ENCODE measurements around the gene DPCD.

Gene DPCD

DNA sequence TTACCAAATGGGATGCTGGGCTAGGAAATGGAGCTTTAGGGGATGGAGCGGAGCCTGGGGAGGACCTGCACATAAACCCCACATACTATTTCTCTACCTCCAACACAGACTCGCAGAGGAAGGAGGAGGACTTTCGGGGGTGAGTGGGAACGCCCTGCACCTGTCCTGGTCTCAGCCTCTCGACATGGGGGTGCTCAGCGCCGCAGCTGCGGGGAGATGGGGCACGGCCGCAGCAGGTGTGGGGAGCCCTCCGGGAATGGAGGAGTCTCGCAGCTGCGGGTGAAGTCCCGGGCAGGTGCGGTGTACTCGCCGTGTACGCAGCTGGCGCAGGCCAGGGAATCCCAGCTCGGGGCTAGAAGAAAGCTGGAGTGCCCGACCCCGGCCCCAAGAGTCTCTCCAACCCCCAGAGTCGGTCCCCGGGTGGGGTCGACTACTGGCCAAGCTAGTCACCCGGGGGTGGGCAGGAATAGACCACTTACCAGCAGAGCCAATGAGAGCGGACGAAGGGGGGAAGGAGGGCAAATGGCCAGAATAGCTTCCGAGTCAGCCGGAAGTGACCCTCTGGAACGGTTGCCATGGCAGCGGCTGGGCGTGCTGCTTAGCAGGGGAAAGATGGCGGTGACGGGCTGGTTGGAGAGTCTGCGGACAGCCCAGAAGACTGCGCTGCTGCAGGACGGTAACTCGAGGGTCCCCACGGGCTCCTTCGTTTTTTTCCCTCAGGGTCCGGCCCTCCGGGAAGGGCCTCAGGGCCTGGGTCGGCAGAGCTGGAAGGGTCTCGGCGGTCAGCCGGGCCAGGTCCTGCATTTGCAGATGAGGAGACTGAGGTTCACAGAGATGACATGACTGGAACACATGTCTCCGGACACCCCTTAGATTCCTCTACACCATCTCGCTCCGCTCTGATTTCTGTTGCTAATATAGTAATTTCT is at the start of gene DPCD, which contains the start of gene POLL:
TSS of gene DPCD (plus strand) at position 597 of the 929 bp plus-strand sequence. CDS start at position 613, 16 bp downstream.
TSS of gene POLL (minus strand) at position 533 of the 929 bp plus-strand sequence. CDS start 897 bp downstream, outside the sequence.
- peak; percentile 95 for DNase-seq

DNA sequence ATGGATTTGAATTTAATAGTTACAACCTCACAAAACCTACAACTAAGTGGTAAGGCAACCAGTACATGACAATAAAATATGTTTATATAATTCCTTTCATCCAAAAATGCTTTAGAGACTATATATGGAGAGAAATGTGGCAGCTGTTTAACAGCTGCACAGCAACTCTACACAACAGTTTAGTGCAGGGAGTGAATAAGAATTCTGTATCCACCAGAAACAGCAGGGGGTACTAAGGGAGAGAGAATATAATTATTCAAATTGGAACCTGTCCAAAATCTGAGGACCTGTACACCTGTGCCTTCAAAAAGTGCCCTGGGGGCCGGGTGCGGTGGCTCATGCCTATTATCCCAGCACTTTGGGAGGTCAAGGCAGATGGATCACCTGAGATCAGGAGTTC is 49.7 kb upstream of the DPCD start:
- no peak for DNase-seq

DNA sequence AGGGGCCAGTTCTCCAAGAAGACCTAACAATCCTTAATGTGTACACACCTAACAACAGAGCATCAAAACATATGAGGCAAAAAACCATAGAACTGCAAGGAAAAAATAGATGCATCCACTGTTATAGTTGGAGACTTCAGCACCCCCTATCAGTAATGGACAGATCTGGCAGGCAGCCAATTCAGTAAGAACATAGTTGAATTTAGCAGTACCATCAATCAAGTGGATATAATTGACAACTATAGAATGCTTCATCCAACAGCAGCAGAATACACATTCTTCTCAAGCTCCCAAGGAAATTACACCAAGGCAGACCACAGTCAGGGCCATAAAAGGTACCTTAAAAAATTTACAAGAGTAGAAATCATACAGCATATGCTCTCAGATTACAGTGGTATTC is 42.2 kb upstream of the DPCD start:
- DNase-seq: no peak

DNA sequence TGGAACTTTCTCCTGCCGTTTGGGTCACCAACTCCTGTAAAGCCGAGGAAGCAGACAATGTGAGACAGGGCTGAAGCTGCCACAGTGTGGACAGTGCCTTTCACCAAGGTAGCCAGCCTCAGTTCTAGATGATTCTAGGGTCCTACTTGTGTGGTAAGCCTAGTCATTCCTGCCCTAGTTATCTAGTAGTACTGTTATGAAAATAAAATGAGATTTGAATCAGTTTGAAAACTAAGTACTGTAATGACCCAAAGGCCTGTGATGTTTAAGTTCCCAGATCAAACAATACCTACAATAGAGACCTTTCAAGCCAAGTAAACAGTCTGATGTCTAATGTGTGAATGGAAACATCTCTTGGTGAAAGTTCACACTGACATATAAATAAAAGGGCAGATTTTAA is 37.2 kb upstream of the DPCD start:
- no peak for DNase-seq

DNA sequence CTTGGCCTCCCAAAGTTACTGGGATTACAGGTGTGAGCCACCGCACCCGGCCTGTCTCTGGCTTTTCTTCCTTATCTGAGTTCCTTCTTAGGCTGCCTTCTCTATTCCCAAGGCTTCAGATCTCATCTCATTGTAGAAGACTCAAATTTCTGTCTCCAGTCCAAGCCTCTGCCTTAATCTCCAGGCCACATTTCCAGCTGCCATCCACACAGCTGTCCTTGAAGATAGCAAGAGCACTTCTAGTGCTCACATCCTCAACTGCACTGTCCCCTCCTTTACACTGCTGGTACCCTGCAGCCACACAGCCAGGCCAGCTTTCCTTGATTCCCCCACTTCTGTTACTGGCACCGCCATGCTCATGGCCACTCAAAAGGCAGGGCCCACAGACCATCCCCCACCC is 35.7 kb upstream of the DPCD start:
- no peak for DNase-seq

DNA sequence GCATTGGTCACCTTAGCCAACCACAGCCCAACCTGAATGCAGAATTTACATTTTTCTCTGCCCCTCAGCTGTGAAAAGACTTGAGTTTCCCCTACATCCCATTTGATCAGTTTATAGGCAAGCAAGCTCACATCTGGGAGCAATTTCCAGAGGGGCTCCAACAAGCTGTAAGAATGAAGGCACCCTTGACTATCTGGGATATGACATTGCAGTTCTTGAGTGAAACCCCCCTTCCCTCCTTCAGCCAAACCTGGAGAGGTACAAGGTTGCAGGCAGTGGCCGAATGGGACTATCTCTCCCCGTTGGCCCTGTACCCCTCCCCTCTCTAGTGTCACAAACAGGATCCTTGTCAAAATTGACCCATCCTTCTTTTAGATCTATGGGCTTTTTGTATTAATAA is 30.6 kb upstream of the DPCD start:
- no peak for DNase-seq

DNA sequence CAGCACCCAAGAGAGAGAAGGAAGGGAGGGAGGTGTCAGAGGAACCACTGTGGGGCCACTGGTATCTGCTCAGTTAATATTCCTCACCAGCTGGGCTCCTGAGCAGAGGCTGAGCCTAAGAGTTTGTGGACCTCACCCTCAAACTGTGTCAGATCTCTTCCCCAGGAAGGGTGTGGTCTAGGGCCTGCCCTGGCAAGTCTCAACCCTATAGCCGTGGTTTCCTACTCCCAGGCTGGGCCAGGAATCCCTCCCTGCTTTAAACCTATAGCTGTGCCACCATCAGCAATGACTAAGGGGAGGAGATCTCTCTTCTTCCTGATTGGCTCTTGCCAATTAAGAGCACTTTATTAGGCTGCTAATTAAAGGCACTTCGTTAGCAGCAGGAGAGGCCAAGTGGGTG is 29.9 kb upstream of the DPCD start:
- peak; percentile 37 for DNase-seq

DNA sequence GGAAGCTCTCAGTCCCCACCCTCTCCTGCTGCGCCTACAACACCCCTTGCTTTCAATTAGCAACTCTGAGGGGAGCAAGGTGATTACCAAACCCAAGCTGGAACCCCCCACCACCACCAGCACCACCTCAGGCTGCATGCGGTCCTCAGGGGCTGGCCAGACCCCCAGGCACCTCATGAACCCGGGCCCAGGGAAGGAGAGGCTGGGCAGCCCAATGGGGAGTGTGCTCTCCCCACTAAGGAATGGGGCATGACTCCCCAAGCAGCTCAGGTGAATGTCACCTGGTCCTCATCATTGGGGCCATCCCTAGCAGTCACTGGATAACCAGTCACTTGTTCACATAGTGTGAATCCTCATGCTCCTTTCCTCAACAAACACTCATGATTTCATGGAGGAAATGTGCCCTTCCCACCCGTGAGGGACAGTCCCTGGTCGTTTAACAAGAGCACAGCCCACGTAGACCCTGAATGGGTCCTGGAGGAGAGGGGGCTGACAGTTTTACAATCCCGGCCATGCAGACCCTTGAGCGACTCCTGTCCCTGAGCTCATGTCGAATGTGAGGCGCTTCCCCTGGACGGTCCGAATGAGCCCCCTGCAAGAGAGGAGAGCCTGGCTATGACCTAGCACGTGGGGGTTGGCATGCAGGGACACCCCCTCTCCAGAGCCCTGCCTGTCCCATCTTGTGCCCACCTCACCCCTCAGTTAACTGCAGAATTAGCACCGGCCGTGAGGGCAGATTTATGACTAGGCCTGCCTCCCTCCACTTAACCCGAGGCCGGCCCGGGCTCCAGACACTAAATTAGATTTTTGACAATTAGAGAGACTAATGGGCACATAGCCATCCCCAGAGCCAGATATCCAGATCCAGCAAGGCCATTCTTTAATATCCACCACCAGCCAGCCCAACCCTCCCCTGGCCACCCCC is 29.2 kb upstream of the DPCD start:
- DNase-seq: peak; percentile 18

DNA sequence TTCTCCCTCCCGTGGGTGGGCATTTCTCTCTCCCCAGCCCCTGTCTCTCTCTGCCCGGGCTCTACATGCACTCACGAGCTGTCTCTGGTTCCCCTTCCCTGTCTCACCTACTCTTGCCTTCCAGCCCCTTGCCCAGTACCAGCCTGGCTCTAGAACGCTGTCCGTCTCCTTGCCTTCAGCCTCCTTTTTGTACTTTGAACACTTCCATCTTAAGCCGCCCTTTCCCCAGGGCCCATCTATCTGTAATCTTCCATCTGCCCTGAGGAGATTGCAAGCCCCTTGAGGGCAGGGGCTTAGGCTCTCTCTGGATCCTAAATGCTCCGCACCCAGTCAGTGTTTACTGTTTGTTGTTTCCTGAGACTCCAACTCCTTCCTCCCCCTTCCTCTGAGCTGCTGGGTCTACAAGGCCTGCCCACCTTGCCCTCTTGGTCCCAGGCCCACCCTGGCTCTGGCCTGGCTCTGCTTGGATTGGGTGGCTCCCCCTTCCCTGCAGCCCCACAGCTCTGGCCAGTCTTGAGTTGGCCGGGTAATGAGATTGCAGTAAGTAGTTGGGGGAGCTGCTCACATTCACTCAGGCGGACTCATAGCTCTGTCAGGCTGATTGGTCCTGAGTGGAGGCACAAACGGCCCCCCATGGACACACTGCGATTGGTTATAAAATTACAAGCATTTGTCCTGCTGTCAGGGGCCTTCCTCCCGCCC is 28.4 kb upstream of the DPCD start:
- DNase-seq: no peak

DNA sequence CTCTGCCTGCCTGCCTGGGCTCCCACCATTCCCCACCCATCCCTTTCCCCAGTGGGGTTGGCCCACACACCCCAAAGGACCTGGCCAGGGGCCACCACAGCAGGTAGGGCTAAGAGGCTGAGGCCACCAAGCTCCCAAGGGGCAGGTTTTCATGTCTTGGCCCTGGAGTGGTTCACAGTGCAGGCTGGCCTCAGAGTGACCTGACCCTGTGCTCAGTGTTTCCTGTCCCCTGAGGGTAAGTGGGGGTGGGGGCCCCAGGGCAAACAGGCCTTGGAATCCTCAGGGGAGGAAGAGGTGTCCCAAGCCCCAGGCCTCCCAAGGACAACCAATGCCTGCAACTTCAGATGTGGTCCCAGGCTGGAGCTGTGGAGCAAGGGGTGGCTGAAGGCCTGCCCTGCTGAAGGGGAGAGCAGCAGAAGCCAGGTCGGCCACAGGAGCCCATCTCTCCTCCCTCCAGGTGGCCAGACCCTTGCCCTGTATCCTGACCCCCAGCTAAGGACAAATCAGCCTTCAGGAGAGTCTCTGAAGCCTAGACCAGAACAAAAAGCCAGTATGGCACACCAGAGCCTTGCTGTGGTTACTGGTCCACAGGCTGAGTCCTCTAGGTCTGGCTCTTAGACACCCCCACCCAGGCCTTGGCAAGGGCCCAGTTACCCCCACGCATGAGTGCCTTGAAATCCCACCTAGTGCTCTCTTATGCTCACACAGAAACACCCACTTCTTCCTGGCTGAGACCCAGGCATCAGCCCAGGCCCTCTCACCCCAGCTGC is 27.6 kb upstream of the DPCD start:
- DNase-seq: no peak

DNA sequence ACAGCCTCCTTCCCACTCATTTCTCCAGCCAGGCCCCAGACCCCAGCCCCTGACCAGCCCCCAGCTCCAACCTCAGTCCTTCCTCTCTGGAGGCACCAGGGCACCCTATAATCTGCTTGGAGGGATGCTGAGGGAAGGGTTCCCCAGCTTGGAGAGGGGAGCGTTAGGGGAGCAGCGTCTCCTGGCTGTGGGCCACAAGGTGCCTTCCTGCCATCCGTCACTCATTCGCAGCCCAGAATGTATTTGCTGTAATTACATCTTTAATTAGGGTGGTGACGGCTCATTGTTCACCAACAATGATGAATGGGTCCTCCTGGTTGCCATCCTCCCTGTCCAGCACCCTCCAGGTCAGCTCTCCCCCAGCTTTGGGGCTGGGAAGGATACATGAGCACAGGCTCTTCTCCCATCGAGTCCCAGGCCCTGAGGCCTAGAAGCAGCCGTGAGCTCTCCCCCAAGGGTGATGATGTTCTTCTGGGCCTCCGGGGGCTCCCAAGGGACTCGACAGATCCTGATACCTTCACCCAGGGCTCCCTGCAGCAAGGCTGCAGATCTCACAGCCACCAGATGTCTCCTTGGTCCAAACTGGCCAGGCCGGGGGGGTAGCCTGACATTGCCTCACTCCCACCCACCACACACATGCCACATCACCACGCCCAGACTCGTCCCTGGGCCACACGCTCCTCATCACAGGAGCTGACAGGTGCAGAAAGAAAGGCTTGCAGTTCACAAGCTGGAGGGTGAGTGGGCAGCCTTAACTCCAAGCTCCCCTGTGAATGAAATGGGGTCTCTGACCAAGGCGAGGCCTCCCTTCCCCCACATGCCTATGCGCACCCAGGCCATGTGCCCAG is 26.8 kb upstream of the DPCD start:
- DNase-seq: no peak

DNA sequence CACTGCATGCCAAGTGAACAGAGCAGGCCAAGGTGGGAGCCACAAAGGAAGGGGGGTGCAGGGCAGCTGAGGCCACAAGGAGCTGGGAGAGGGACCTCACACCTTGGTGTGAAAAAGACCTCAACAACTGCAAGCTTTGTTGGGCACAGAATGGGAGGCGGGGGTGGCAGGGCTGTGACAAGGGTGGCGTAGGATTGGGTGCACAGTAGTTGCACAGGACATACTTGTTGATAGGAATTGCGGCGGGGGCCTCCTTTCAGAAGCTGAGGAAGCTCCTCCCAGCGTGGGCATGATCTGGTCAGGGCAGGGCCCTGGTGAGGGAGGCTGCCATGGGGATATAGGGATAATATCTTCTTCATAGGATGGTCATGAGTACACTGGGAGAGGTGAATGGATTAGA is 25.9 kb upstream of the DPCD start:
- DNase-seq: no peak

DNA sequence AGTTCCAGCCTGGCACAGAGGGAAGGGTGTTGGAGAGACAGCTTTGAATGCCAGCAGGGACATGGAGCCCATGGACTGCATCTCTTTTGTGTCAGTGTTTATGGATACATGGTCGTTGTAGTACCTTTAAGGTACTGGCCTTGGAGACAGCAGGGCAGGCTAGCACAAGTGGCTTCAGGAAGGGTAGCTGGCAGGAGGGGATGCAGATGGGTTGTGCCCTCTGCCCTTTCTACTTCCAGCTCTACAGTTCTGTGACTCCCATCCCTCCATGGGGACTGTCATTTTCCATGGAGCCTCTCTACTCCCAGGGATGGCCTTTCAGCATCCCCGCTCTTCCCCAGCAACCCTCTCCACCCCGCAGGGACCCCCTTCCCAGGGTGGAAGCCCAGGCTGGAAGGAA is 25.1 kb upstream of the DPCD start:
- DNase-seq: no peak

DNA sequence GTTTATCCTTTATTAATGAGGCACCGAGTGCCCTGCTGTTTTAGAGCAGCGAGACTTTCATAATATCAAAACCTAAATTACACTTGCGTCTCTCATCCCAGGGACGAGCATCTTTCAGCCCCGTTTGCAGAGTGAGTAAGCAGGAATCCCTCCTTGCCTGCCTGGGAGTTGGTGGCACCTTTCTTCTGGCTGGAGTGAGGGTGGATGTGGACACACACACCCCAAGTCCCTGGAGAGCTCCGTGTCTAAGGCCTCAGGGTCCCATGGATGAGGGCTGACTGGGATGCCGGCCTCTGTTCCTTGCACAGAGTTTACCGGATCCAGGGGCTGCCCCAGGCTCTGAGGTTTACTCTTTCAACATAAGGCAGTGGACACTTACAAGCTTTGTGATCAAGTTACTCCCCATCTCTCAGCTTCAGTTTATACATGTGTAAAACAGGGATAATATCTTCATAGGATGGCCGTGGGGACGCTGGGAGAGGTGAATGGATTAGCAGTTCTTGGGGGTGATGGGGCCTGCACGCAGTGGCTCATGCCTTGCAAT is 24.6 kb upstream of the DPCD start:
- DNase-seq: no peak

DNA sequence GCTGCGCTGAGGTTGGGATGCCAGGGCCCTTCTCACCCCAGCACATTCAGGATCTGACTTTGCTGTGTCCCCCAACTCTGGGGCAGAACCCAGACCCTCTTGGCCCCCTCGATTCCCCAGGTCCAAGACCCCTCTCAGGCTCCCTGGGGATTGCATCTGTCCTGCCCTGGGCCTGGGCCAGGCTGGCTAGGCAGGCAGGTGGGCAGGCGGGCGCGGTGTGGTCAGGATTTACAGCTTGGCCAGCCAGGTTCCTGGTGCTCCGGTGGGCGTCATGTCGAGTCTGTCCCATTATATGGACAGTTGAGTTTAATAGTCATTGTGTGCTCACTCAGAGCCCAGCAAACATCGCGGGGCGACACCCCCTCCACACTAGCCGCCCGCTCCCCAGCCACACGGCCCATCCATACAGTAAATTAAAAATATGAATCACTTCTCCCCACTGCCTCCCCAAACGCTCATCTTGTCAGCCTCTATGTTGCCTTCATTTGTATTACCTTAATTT is 23.6 kb upstream of the DPCD start:
- DNase-seq: no peak

DNA sequence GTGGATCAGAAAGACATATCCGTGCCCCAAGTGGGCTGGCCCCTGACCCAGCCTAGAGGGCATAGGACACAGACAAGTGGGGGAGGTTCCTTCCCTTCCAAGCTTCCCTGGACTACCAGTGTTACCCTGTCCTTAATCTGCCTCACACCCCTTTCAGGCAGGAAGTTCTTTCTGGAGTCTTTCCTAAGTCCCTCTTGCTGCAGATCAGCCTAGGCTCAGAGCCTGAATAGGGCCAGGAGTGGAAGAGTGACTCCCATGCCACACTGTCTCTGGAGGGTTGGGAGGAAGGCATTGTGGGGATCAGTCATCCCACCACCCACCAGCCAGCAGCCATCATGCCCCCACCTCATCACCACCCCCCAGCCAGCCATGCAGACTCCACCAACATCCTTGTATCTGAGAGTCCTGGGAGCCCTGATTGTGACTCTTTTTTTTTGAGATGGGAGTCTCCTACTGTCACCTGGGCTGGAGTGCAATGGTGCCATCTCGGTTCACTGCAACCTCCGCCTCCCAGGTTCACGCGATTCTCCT is 22.7 kb upstream of the DPCD start:
- no peak for DNase-seq

DNA sequence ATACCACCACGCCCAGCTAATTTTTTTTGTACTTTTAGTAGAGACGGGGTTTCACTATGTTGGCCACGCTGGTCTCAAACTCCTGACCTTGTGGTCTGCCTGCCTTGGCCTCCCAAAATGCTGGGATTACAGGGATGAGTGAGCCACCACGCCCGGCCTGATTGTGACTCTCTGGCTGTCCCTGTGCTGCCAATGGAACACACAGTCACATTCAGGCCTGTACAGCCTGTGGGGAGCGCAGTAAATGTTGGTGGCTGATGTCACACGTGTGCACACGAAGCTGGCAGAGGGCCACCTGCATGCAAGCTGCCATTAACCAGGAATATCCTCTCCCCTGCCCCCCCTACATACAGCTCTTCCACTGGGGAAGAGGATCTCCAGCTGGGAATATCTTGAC is 22.2 kb upstream of the DPCD start:
- no peak for DNase-seq

DNA sequence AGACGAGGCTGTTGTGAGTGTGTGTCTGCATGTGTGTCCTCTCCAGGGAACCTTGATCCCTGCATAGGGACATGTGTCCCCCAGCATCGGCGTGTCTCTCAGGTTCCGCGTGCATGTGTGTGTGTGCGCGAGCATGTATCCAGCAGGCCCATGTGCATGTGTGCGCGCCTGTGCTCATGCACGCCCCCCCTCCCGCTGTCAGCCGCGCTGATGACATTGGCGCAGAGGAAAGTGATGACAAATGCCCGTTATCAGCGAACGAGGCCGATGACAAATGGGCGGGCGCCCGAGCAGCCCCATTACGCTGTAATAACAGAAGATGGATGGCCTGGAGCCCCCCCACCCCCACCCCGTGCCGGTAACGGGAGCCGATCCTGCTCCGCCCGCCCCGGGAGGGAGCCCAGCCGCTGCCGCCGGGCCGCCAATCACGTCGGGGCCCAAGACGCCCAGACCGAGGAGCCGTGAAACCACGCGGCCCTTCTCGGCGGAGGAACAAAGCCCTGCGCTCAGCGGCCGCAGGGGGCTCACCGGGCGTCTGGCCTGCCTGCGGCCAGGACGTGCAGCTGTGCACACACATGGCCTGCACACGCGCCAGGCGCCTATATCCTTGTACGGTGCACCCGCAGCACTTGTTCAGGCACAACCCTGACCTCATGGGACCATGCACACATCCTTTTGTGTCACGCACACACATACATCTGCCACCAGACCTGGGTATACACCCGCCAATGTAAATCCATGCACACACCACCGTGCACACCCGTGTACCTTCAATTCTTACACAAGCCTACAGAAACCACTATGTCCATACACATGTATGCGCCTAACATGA is 21.6 kb upstream of the DPCD start:
- DNase-seq: no peak
